HG03175 (cell line): ENCODE measurements around the gene MMP17.

ENCODE experiments used
- ATAC-seq: cut with Tn5 transposase; IDR thresholded peaks from one replicate; pipeline ENCODE4 v1.9.1; 2021; ENCODE audit warnings: mild to moderate bottlenecking, moderate library complexity; ENCODE audit not compliant: unreplicated experiment

Gene MMP17

GRCh38 chr12:131829791-131830334, 1.7 kb downstream of the MMP17 start:
- no peak for ATAC-seq

DNA sequence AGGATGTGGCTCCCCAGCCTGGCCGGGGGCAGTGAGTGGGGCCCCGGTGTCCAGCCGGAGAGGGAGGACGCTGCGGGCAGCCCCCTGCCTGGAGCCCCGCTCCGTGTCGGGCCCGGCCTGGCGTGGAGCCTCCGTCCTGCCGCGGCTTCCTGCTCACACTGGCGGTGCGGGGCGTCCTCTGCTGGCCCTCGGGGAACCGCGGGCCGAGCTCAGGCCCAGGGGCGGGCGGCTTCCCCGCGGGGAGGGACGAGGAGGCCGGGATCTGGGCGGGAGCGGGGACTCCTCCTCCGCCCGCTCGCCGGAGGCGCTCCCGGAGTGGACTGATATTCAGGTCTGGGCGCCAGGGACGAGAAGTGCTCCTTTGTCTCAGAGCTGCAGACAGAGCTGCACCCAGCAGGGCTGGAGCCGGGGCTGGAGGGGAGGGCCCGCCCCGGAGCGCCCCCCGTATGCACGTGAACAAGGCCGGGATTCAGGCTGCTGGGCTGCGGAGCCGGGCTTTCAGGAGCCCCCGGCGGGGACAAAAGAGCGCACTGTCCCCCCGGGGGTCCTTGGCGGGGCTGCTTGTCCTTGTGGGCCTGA, 2.2 kb downstream of the MMP17 start:
- peak; percentile 39 for ATAC-seq

- no peak for ATAC-seq
Measured at GRCh38 chr12:131830914-131831571, 2.9 kb downstream of the MMP17 start.

GRCh38 chr12:131831635-131832041, 3.4 kb downstream of the MMP17 start:
- no peak for ATAC-seq

DNA sequence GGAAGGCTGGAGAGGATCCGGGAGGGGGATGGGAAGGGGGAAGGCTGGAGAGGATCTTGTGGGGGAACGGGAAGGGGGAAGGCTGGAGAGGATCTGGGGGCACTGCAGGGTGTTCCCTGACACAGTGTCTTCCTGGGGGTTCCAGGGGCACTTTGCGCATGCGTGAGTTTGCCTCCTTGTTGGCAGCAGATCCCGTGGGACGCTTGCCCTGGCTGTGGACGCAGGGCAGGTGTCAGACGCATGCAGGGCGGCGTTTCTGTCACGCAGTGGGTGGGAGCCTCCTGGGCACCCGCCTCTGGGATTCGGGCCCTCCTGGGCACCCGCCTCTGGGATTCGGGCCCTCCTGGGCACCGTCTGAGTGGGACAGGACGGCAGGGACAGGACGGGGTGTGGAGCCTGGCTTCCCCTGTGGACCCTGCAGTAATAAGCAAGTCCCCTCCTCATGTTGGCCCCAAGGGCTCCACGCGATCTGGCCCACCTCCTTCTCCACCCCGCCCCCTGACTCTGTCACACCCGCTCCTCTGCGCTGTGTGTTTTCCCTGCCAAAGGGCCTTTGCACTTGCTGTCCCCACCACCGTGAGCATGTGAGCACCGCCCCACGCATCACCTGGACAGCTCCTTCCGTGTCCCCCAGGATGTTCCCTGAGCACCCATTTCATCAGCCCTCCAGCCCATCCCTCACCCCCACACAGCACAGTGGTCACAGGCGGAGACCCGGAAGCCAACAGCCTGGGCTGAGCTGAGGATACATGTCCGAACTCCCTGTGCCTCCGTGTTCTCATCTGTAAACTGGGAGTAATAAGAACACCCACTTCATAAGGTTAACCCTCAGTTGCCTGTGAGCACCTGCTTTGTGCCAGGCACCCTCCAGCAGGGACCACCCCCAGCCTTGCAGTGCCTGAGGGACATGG, 4.4 kb downstream of the MMP17 start:
- ATAC-seq = no peak

GRCh38 chr12:131833288-131833895, 5.2 kb downstream of the MMP17 start:
- no peak for ATAC-seq

DNA sequence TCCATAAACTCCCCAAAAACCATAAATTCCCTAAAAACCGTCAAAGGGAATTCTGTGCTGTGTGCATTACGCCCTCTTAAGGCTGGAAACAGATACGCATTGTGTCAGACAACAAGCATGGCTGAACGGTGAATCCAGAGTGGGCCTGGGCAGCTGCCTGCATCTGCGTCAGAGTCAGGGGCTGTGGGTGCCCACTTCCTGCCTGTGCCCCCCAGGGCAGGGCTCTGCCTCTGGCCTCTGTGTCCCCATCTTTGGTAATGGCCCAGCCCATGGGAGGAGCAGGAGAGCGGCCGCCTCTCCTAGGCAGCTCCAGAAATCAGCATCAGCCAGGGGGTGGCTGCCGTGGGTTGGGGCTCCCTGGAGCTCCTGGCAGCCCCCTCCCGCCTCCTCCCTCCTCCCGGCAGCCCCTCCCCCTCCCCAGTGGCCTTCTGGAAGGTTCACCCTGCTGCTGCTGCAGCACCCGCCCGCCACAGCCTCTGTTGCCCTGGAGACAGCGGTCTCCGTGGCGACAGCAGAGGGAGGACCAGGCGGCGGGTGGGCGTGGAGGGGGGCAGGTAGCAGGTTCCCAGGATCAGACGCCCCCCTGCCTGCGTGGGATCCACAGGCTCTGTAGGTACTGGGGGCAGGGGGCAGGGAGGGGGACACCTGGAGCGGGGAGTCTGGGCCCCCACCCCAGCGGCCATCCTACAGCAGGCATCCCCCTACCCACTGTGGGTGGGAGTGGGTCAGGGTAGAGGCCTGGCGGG, 5.9 kb downstream of the MMP17 start:
- no peak for ATAC-seq

GRCh38 chr12:131834798-131835615, 6.8 kb downstream of the MMP17 start:
- no peak for ATAC-seq

DNA sequence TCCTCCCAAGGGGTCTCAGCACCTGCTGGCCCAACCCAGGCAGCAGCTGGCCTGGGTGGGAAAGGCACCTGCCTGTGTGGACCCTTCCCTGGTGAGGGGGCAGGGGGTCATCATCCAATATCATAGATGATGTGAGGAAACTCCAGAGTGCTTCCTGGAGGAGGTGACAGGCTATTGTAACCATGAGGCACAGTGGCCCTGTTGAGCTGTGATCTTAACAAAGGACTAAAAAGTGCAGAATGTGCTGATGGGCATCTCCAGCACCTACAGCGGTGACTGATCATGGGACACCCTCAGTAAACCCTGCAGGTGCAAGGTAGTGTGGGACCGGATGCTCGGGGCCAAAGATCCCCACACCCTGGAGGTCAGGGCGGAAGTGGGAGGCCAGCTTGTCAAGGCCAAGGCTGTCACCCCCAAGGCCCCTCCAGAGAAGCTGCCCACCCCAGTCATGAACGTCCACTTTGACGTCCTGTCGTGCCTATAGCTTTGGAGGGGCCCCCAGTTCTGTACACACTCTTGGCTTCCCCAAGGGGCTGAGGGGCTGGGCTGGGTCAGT, 7.5 kb downstream of the MMP17 start:
- no peak for ATAC-seq

GRCh38 chr12:131836193-131836592, 8.0 kb downstream of the MMP17 start:
- ATAC-seq = no peak

DNA sequence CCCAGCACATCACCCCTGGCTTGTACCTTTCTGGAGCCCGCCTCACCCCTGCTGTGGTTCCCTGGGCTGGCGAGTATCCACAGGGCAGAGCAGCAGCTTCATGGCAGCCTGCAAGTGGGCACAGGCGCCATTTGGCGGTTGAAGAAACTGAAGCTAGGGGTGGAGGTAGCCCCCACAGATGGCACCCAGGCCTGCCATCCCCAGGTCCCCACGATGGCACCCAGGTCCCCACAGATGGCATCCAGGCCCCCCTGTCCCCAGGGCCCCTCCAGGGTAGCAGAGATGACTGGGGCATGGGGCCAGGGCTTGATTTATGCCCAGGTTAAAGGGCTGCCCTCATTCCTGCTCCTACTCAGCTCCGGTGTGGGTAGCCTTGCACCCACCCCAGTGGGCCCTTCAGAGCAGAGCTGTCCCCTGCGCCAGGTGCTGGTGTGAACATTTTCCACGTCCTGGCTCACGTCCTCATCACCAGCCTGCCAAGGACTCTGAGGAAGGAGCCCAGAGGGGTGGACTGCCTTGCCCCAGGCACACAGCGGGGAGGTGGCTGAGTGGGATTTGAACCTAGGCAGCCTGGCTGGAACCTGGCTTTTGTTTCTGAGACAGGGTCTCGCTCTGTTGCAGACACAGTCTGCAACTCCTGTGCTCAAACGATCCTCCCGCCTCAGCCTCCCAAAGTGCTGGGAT, 8.7 kb downstream of the MMP17 start:
- ATAC-seq = no peak

DNA sequence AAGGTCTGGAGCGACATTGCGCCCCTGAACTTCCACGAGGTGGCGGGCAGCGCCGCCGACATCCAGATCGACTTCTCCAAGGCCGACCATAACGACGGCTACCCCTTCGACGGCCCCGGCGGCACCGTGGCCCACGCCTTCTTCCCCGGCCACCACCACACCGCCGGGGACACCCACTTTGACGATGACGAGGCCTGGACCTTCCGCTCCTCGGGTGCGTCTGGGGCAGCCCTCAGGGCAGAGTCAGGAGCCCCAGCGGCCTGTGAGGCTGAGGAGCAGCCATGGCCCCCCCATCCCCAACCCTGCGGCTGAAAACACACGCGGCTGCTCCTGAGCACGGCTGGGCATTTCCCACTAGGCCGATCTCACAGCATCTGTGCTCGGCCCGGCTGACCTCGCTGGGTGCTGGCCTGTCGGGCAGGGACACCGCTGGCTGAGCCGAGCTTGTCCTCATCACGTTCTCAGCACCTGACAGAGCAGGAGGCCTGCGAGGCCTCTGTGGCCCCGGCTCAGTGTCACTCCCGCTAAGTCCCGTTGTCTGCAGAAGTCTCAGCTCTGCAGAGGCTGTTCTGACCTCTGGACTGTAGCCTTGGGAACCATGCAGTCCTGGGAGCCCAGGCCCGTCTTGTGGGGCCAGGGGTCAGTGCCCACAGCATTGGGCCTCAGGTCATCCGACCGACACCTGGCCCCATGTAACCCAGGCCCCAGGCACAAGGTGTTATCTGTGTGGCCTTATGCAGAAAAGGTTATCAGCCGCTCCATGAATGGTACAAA, 12.6 kb downstream of the MMP17 start:
- no peak for ATAC-seq

GRCh38 chr12:131841547-131841946, 13.4 kb downstream of the MMP17 start:
- ATAC-seq = no peak

GRCh38 chr12:131842169-131842568, 14.0 kb downstream of the MMP17 start:
- no peak for ATAC-seq

GRCh38 chr12:131843527-131843926, 15.3 kb downstream of the MMP17 start:
- no peak for ATAC-seq

GRCh38 chr12:131844140-131844539, 15.9 kb downstream of the MMP17 start:
- ATAC-seq = no peak

DNA sequence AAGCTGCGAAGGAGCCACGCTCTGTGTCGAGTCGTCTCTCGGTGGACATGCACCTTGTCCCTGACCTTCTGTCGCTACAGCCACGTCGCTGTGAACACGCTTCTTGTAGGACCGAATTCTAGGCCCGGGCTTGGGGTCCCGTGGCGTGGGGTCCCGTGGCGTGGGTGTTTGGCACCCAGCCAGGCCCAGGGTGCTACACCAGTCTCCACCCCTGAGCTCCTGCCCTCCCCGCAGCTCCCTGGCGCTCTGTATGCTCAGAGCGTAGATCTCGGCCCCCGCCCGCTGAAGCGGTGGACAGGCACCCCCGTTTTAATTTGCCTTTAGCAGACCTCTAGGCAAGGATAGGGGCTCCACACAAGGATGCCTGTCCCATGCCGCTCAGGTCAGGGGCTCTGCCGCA, 16.5 kb downstream of the MMP17 start:
- ATAC-seq = no peak

- ATAC-seq = no peak
Measured at GRCh38 chr12:131845121-131845520, 16.9 kb downstream of the MMP17 start.
